Mesodermal cell (in vitro differentiated cells): Measurements from ENCODE around the gene IDUA.

ENCODE experiments used
- H3K27ac ChIP-seq: 2 replicates; pipeline ENCODE4 v1.7.0; 2013; ENCODE audit warnings: mild to moderate bottlenecking, low read depth, low read length, moderate library complexity; ENCODE audit not compliant: severe bottlenecking
- H3K36me3 ChIP-seq: 2 replicates; pipeline ENCODE4 v1.7.1; 2013; ENCODE audit warnings: mild to moderate bottlenecking, low read length, moderate library complexity; ENCODE audit not compliant: control insufficient read depth, insufficient read depth
- H3K4me1 ChIP-seq: one replicate; pipeline ENCODE4 v1.7.1; 2013; ENCODE audit warnings: mild to moderate bottlenecking, low read length; ENCODE audit not compliant: insufficient read depth, control insufficient read depth, poor library complexity, severe bottlenecking
- H3K4me3 ChIP-seq: 2 replicates; pipeline ENCODE4 v1.7.0; 2013; ENCODE audit warnings: low read length, control low read depth, mild to moderate bottlenecking; ENCODE audit not compliant: insufficient read depth, poor library complexity, severe bottlenecking; ENCODE audit errors: extremely low read depth
- H3K9me3 ChIP-seq: 2 replicates; pipeline ENCODE4 v1.7.1; 2013; ENCODE audit warnings: mild to moderate bottlenecking, low read length, moderate library complexity; ENCODE audit not compliant: control insufficient read depth
- WGBS, 2 experiments: methylation state at CpG; one replicate each; pipeline ENCODE4 v1.1.5; 2013; ENCODE audit warnings: missing lambda C conversion rate in 2 of 2; ENCODE audit not compliant: insufficient coverage in 2 of 2; 5-methylcytosine and 5-hydroxymethylcytosine counted together

The IDUA gene

GRCh38 chr4:1031346-1031745, 44.5 kb downstream of the IDUA start:
- Histone ChIP-seq H3K4me1 (peaks cover 12% of the 10 kb centered on the region), H3K36me3 (no peaks in the 10 kb centered on the region), H3K4me3 (no peak overlapping the region), H3K27ac (no peak overlapping the region), H3K9me3 (no peaks in the 10 kb centered on the region)
- 91 to 97% methylated on average over 6 to 8 of the region's 8 CpGs for WGBS, 2 experiments

- Histone ChIP-seq H3K4me1 (peaks cover 20% of the 10 kb centered on the region), H3K36me3 (no peaks in the 10 kb centered on the region), H3K4me3 (no peak overlapping the region), H3K27ac (no peak overlapping the region), H3K9me3 (no peaks in the 10 kb centered on the region)
- WGBS, 2 experiments = 83 to 90% methylated on average over 18 to 35 of the region's 37 CpGs
Observed at GRCh38 chr4:1031956-1032795, 45.3 kb downstream of the IDUA start.

- Histone ChIP-seq H3K36me3 (no peaks in the 10 kb centered on the region), H3K9me3 (no peaks in the 10 kb centered on the region), H3K4me3 (no peak overlapping the region), H3K4me1 (peaks cover 21% of the 10 kb centered on the region), H3K27ac (no peak overlapping the region)
- 90 to 95% methylated on average over 7 to 9 of the region's 10 CpGs for WGBS, 2 experiments
Observed at GRCh38 chr4:1032861-1033260, 46.0 kb downstream of the IDUA start.

GRCh38 chr4:1033840-1034551, 47.2 kb downstream of the IDUA start:
- Histone ChIP-seq H3K27ac (no peak overlapping the region), H3K4me1 (peaks cover 21% of the 10 kb centered on the region), H3K36me3 (no peaks in the 10 kb centered on the region), H3K9me3 (no peaks in the 10 kb centered on the region), H3K4me3 (no peak overlapping the region)
- 86 to 87% methylated on average over 33 of the region's 35 CpGs for WGBS, 2 experiments

- Histone ChIP-seq H3K4me3 (no peak overlapping the region), H3K27ac (no peak overlapping the region), H3K4me1 (peaks cover 30% of the 10 kb centered on the region), H3K36me3 (no peaks in the 10 kb centered on the region), H3K9me3 (no peaks in the 10 kb centered on the region)
- 90 to 91% methylated on average over 25 of the region's 26 CpGs for WGBS, 2 experiments
Observed at GRCh38 chr4:1035510-1035909, 48.7 kb downstream of the IDUA start.

GRCh38 chr4:1036095-1036494, 49.3 kb downstream of the IDUA start:
- no peaks in the 10 kb centered on the region for H3K9me3 ChIP-seq
- WGBS, 2 experiments = 95 to 100% methylated on average over 8 to 9 of the region's 15 CpGs
- H3K4me3 ChIP-seq = no peak overlapping the region
- no peak overlapping the region for H3K27ac ChIP-seq
- no peaks in the 10 kb centered on the region for H3K36me3 ChIP-seq
- peaks cover 34% of the 10 kb centered on the region for H3K4me1 ChIP-seq

- Histone ChIP-seq H3K4me1 (peaks cover 45% of the 10 kb centered on the region), H3K36me3 (no peaks in the 10 kb centered on the region), H3K4me3 (no peak overlapping the region), H3K27ac (no peak overlapping the region), H3K9me3 (no peaks in the 10 kb centered on the region)
- WGBS, 2 experiments = 81 to 82% methylated on average over 12 to 19 of the region's 26 CpGs
Observed at GRCh38 chr4:1036976-1037810, 50.3 kb downstream of the IDUA start.

GRCh38 chr4:1038948-1039492, 52.2 kb downstream of the IDUA start:
- Histone ChIP-seq H3K9me3 (no peaks in the 10 kb centered on the region), H3K4me3 (no peak overlapping the region), H3K4me1 (peaks cover 46% of the 10 kb centered on the region), H3K36me3 (no peaks in the 10 kb centered on the region), H3K27ac (no peak overlapping the region)
- 86 to 94% methylated on average over 10 to 12 of the region's 16 CpGs for WGBS, 2 experiments

- H3K9me3 ChIP-seq = no peaks in the 10 kb centered on the region
- no peaks in the 10 kb centered on the region for H3K36me3 ChIP-seq
- H3K4me3 ChIP-seq = no peak overlapping the region
- H3K27ac ChIP-seq = no peak overlapping the region
- WGBS, 2 experiments = 73 to 80% methylated on average over 13 to 17 of the region's 20 CpGs
- peaks cover 50% of the 10 kb centered on the region for H3K4me1 ChIP-seq
Observed at GRCh38 chr4:1039493-1040343, 52.9 kb downstream of the IDUA start.
